Panc1 (cell line): Measurements from ENCODE around the gene PRDM5.

Experiments used
- POLR2AphosphoS5 ChIP-seq: IDR thresholded peaks from 2 replicates; pipeline ENCODE4 v1.6.1; 2012; ENCODE audit warnings: mild to moderate bottlenecking, low read depth, low read length, moderate library complexity
- REST ChIP-seq, 2 experiments: IDR thresholded peaks; 2 replicates each; pipeline ENCODE4 v1.6.1; 2011 to 2012; ENCODE audit warnings: low read depth in 2 of 2, control low read depth in 1 of 2, low read length in 1 of 2, mild to moderate bottlenecking in 1 of 2, moderate library complexity in 1 of 2; ENCODE audit not compliant: insufficient read depth in 1 of 2
- TF ChIP-seq, protein P1 (sequence below): fragments of 450-650 bp; IDR thresholded peaks from 2 replicates; pipeline ENCODE4 v1.5.1; 2017; ENCODE audit warnings: mild to moderate bottlenecking

- TF ChIP-seq, protein P1, sequence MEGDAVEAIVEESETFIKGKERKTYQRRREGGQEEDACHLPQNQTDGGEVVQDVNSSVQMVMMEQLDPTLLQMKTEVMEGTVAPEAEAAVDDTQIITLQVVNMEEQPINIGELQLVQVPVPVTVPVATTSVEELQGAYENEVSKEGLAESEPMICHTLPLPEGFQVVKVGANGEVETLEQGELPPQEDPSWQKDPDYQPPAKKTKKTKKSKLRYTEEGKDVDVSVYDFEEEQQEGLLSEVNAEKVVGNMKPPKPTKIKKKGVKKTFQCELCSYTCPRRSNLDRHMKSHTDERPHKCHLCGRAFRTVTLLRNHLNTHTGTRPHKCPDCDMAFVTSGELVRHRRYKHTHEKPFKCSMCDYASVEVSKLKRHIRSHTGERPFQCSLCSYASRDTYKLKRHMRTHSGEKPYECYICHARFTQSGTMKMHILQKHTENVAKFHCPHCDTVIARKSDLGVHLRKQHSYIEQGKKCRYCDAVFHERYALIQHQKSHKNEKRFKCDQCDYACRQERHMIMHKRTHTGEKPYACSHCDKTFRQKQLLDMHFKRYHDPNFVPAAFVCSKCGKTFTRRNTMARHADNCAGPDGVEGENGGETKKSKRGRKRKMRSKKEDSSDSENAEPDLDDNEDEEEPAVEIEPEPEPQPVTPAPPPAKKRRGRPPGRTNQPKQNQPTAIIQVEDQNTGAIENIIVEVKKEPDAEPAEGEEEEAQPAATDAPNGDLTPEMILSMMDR: no peak
- TF ChIP-seq POLR2AphosphoS5: no peak
- no peak for TF ChIP-seq REST (IDR thresholded peaks at IDR 0.05; ENCODE audit: insufficient read depth in 1 of 2, low read depth in 2 of 2, low read length in 1 of 2)
Observed at GRCh38 chr4:120853161-120853935, 69.2 kb downstream of the PRDM5 start.
